HS-27A (cell line): ENCODE data around the gene NFATC4.

Source experiments
- DNase-seq: peaks from one replicate; pipeline ENCODE4 v3.0.0-alpha.2; 2012; ENCODE audit warnings: low read depth, missing footprints

The NFATC4 gene

DNA sequence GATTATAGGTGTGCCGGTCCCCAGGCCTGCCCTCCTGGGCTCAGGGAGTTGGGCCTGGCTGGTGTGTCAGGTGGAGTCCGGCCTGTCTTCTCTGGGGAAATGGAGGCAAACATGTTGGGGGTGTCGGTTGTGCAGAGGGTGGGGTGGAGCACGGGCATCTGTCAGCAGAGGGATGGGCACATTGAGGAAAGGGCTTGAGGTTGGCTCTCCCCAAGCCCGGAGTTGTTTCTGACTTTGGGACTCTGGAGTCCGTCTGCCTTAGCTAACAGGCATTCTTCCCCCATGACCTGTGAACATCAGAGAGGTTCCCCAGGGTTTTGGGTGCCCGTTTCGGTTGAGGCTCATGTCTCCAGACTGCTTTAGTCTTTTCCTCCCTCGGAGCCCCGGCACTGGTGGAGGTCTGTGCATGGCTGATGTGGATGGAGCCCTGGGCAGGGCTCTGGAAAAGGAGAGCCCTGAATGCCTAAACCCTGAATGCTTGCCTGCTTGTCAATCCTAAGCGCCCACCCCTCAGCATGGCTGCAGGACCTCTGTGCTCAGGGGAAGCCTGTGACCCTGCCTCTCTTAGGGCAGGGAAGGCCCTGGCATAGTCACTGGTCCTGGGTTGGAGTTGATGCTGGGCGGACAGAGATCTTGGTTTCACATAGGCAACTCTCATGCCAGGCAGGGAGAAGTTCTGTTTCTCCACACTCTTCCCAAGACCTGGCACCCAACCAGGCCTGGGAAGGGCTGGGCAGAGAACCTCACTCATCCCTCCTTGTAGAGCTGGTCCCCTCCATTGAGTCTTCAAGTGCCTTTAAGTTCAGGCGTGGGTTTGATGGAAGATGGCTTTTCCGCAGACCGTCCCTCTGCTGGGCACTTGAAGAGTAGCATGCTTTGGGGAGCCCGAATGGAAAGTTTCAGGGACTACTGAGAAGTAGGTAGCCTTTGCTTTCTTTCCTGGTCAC is 43.7 kb downstream of the NFATC4 start:
- DNase-seq: no peak

- no peak for DNase-seq
Measured at GRCh38 chr14:24414077-24414476, 46.1 kb downstream of the NFATC4 start.

GRCh38 chr14:24414732-24415420 is 46.9 kb downstream of the NFATC4 start:
- DNase-seq: no peak

DNA sequence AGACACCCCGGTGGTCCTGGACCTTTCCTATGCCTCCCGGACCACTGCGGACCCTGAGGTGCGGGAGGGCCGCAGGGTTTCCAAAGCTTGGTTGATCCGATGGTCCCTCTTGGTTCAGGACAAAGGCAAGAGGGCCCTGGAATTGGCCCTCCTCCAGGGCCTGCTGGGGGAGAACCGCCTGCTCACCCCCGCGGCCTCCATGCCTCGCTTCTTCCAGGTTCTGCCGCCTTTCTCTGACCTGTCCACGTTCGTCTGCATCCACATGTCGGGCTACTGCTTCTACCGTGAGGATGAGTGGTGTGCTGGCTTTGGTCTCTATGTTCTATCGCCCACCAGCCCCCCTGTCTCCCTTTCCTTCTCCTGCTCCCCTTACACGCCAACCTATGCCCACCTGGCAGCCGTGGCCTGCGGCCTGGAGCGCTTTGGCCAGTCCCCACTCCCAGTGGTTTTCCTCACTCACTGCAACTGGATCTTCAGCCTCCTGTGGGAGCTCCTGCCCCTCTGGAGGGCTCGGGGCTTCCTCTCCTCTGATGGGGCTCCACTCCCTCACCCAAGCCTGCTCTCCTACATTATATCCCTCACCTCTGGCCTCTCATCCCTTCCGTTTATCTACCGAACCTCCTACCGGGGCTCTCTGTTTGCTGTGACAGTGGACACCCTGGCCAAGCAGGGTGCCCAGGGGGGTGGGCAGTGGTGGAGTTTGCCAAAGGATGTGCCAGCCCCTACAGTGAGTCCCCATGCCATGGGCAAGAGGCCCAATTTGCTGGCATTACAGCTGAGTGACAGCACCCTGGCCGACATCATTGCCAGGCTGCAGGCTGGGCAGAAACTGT is 47.7 kb downstream of the NFATC4 start:
- DNase-seq: no peak

- no peak for DNase-seq
Measured at GRCh38 chr14:24416254-24416931, 48.4 kb downstream of the NFATC4 start.

GRCh38 chr14:24416932-24417619 is 49.1 kb downstream of the NFATC4 start:
- no peak for DNase-seq

DNA sequence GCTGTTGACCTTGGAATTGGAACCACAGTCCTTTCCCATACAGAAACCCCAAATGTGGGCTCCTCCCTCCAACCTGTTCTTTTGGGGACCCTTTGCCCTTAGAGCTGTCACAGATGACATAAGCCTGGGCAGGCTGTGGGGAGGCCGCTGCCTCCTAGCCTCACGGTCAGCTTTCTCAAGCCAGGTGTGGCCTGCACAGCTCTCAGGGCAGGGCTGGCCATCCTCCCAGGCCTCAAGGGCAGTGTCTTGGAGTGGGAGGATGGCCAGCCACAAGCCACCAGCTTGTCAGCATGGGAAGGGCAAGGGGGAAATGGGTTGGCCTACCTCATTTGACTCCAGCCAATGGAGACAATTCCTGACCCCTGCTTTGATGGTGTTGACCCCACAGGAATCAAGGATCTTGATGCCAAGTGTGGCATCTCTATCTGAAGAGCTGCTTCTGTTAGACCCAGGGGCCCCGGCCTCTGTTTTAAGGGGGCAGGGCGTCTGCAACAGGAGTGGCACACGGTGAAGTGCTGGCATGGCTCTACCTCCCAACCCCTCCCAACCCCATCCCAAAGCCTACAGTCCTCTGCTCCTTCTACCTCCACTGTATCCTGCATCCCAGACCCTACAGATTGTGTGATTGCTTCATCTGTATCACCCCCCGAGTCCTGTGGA is 50.0 kb downstream of the NFATC4 start:
- DNase-seq: no peak

GRCh38 chr14:24418492-24418873 is 50.5 kb downstream of the NFATC4 start:
- no peak for DNase-seq

DNA sequence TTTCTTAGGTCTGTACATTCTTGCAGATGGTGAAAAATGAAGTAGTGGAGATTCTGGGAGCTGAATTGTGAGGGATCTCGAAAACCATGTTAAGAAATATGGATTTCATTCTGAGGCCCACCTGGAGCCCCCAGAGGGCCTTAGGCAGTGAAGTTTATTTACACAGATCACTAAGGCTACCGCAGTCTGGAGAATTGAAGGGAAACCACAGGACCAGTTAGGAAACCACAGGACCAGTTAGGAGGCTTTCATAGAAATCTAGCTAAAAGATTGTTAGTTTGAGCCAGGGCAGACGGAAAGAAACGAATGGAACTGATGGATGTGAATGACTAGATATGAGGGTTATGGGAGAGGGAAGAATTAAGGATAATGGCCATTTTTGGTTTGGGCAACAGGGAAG is 54.3 kb downstream of the NFATC4 start:
- no peak for DNase-seq

- no peak for DNase-seq
Measured at GRCh38 chr14:24422694-24423601, 55.0 kb downstream of the NFATC4 start.

DNA sequence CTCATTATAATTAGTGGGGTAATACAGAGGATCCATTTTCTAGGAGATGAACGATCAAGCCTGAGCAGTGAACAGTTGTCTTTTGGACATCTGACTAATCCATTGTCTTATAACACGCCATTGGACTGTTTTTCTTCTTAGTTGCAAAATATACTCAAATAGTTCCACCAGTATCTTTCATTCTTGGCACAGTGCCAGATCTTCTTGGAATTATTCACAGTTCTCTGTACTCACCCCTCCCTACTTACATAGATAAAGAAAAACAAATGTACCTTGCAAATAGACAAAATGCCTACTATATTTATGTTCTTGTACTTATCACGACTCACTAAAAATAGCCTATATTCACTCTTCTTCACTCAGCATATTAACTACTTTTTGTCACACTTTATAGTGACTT is 57.7 kb downstream of the NFATC4 start:
- DNase-seq: peak; percentile 51

- DNase-seq: no peak
Measured at GRCh38 chr14:24426150-24426911, 58.3 kb downstream of the NFATC4 start.

GRCh38 chr14:24426912-24427536 is 59.0 kb downstream of the NFATC4 start:
- DNase-seq: no peak

GRCh38 chr14:24427537-24428508 is 59.8 kb downstream of the NFATC4 start:
- DNase-seq: no peak

DNA sequence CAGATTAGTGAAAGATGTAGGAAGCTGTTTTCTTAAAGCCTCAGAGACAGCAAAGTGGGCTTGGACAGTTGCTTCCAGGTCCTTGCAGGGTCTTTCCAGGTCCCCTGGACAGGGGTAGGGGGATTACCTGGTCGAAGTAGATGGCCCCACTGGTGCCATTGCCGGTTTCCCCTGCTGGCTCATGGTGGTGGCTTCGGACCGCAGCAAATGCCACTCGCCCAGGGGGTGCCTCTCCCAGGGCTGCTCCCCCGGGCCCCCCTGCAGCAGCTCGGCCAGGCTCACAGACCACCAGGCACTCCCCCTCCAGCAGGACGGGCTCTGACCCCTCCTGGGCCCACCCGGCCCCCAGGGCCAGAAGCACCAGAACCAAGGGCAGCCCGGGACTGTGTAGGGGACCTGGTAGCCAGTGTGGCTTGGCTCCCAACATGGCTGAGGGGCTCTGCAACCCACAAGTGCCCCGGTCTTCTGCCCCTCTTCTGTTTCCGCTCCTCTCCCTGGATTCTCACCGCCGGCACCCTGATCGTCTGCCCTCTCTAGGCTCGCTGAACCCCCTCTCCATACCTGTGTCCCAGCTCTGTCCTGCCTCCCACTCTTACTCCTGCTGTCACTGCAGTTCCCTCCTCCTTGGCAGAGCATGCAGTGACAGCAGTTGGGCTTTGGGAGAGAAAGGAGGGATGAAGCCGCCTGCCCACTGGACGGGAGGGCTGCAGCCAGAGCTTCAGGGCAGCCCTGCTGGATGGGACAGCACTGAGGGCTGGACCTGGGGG is 60.8 kb downstream of the NFATC4 start:
- no peak for DNase-seq
